ENCODE measurements around the gene NLGN1.

GRCh38 chr3:173939331-173939730 is 541.8 kb downstream of the NLGN1 start:
- TF ChIP-seq ZNF778 (CRISPR knock-in tag; IDR thresholded peaks at IDR 0.05) (no peak), GTF2F1 (IDR thresholded peaks at IDR 0.05; ENCODE audit: low read depth, low read length) (no peak), ERF (CRISPR knock-in tag; IDR thresholded peaks at IDR 0.05) (no peak), NFYB (IDR thresholded peaks at IDR 0.05; ENCODE audit: extremely low read depth, insufficient read length) (no peak), ZNF134 (CRISPR knock-in tag; conservative IDR thresholded peaks at IDR 0.05) (no peak), SUPT5H (IDR thresholded peaks at IDR 0.05) (no peak), PREB (CRISPR knock-in tag; IDR thresholded peaks at IDR 0.05) (no peak), EZH2 (IDR thresholded peaks at IDR 0.05; ENCODE audit: borderline replicate concordance, low read depth, low read length) (no peak), TOE1 (IDR thresholded peaks at IDR 0.05; ENCODE audit: borderline replicate concordance) (no peak), TOE1 (CRISPR knock-in tag; IDR thresholded peaks at IDR 0.05; ENCODE audit: borderline replicate concordance, low read depth) (no peak)
